ENCODE measurements around the gene SEMA4C.

The SEMA4C gene

DNA sequence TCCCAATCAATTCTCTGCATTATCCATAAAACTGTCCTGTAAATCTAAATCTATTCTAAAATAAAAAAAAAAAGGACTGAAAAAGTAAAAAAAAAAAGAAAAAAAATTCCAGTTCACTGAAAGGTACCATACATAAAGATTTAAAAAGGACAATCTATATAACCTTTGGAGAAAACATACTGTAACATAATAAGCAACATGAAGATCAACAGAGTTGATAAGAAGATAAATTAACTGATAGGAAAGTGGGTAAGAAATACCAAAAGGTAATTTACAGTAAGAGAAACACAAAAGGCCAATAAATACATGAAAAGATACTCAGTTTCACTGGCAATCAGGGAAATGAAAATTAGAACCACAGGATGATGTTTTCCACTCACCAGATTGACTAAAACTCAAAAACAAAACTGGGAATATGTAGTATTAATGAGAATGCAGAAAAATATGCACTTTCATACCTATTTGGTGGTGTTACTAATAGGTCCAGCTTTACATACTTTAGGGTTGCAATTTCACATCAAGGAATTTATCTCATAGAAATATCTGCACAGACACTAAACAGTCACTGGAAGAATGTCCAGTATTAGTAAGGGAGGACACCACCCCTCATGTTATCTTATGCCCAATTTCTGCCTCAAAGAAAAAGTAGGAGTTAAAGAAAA lies 48.3 kb upstream of the SEMA4C start:
- no peak overlapping the region for H3K27ac ChIP-seq (replicated peaks)
- H3K4me3 ChIP-seq (replicated peaks; ENCODE audit: insufficient read depth, low read length), result no peak overlapping the region
- no peak for DNase-seq (ENCODE audit: low read depth in 1 of 2, low spot score in 1 of 2)
- no peak for TF ChIP-seq POLR2AphosphoS5 (IDR thresholded peaks at IDR 0.05; ENCODE audit: low read depth)
- TF ChIP-seq GABPA (IDR thresholded peaks at IDR 0.05; ENCODE audit: low read depth), result no peak
- TF ChIP-seq, protein P1, sequence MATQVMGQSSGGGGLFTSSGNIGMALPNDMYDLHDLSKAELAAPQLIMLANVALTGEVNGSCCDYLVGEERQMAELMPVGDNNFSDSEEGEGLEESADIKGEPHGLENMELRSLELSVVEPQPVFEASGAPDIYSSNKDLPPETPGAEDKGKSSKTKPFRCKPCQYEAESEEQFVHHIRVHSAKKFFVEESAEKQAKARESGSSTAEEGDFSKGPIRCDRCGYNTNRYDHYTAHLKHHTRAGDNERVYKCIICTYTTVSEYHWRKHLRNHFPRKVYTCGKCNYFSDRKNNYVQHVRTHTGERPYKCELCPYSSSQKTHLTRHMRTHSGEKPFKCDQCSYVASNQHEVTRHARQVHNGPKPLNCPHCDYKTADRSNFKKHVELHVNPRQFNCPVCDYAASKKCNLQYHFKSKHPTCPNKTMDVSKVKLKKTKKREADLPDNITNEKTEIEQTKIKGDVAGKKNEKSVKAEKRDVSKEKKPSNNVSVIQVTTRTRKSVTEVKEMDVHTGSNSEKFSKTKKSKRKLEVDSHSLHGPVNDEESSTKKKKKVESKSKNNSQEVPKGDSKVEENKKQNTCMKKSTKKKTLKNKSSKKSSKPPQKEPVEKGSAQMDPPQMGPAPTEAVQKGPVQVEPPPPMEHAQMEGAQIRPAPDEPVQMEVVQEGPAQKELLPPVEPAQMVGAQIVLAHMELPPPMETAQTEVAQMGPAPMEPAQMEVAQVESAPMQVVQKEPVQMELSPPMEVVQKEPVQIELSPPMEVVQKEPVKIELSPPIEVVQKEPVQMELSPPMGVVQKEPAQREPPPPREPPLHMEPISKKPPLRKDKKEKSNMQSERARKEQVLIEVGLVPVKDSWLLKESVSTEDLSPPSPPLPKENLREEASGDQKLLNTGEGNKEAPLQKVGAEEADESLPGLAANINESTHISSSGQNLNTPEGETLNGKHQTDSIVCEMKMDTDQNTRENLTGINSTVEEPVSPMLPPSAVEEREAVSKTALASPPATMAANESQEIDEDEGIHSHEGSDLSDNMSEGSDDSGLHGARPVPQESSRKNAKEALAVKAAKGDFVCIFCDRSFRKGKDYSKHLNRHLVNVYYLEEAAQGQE (IDR thresholded peaks at IDR 0.05; ENCODE audit: insufficient replicate concordance, low read depth), result no peak
- TF ChIP-seq, protein P2, sequence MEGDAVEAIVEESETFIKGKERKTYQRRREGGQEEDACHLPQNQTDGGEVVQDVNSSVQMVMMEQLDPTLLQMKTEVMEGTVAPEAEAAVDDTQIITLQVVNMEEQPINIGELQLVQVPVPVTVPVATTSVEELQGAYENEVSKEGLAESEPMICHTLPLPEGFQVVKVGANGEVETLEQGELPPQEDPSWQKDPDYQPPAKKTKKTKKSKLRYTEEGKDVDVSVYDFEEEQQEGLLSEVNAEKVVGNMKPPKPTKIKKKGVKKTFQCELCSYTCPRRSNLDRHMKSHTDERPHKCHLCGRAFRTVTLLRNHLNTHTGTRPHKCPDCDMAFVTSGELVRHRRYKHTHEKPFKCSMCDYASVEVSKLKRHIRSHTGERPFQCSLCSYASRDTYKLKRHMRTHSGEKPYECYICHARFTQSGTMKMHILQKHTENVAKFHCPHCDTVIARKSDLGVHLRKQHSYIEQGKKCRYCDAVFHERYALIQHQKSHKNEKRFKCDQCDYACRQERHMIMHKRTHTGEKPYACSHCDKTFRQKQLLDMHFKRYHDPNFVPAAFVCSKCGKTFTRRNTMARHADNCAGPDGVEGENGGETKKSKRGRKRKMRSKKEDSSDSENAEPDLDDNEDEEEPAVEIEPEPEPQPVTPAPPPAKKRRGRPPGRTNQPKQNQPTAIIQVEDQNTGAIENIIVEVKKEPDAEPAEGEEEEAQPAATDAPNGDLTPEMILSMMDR (IDR thresholded peaks at IDR 0.05; ENCODE audit: insufficient read depth, low read length), result no peak
- TF ChIP-seq SPI1 (IDR thresholded peaks at IDR 0.05; ENCODE audit: borderline replicate concordance, low read depth), result no peak
- no peaks in the 10 kb centered on the region for H3K27me3 ChIP-seq (ENCODE audit: insufficient read depth, poor library complexity, severe bottlenecking)

DNA sequence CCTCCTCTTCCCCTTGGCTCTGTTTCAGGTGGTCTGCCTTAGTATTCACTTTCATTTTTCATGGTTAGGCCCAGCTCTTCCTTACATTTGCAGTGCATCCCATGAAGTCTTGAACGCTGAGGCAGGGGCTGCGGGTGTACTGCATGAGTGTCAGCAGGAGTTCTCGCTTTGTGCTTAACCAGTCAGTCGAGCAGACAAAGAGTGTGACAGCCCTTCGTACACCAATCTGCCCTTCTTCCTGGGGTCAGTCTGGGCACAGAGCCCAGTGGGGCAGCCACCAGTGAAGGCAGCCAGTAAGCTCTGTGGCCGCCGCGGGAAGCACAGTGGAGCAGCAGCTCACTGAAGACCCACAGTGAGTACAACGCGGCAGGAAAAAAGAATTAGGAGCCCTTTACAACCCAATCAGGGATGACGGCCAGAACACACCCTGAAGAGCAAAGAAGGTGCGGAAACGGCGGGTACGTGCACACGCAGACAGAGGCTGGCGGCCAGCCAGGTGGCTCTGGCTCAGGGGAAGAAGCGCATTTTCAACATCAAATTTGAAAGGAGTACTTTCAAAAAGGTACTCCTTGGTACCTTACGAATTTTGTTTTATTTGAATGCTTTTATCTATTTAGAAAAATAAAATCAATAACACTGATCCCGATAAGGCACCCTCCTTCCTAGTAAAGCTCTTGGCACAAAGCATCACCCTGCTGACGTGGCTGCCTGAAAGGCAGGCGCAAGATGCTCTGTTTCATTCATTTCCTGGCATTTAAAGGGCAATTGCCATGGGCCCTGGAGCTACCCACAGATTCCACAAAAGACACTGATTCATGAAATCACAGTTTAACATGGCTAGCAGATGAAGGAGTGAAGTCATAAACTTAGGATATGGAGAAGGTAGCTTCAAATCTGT lies 47.0 kb upstream of the SEMA4C start:
- Histone ChIP-seq H3K27ac (replicated peaks) (no peak overlapping the region), H3K4me3 (replicated peaks; ENCODE audit: insufficient read depth, low read length) (no peak overlapping the region), H3K27me3 (ENCODE audit: insufficient read depth, poor library complexity, severe bottlenecking) (no peaks in the 10 kb centered on the region)
- no peak for DNase-seq (ENCODE audit: low read depth in 1 of 2, low spot score in 1 of 2)
- TF ChIP-seq GABPA (IDR thresholded peaks at IDR 0.05; ENCODE audit: low read depth) (no peak), SPI1 (IDR thresholded peaks at IDR 0.05; ENCODE audit: borderline replicate concordance, low read depth) (no peak), POLR2AphosphoS5 (IDR thresholded peaks at IDR 0.05; ENCODE audit: low read depth) (no peak)
- TF ChIP-seq, protein P2 (IDR thresholded peaks at IDR 0.05; ENCODE audit: insufficient read depth, low read length), result no peak
- TF ChIP-seq, protein P1 (IDR thresholded peaks at IDR 0.05; ENCODE audit: insufficient replicate concordance, low read depth), result no peak

DNA sequence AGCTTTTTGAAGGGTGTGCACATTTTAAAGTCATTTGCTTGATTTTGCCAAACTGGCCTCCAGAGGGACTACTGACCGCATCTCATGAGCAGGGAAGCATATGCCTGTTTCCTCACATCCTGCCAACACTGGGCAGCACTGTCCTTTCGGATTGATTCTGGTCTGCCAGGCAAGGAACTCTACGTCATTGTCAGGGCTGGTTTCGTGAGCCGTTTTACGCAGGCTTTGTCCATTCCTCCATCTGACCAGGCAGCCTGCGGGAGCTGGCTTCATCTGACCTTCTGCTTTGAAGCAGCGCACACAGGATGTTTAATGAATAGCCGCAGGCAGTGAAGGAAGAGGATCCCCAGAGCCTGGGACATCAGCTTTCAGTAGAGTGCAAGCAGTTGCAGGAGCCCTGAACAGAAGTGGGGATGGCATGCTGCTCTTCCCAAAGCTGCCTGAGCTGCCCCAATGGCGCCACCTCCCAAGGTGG lies 46.3 kb upstream of the SEMA4C start:
- Histone ChIP-seq H3K4me3 (replicated peaks; ENCODE audit: insufficient read depth, low read length) (no peak overlapping the region), H3K27me3 (ENCODE audit: insufficient read depth, poor library complexity, severe bottlenecking) (no peaks in the 10 kb centered on the region), H3K27ac (replicated peaks) (no peak overlapping the region)
- DNase-seq (ENCODE audit: low read depth in 1 of 2, low spot score in 1 of 2), result no peak
- no peak for TF ChIP-seq SPI1 (IDR thresholded peaks at IDR 0.05; ENCODE audit: borderline replicate concordance, low read depth)
- TF ChIP-seq, protein P1 (IDR thresholded peaks at IDR 0.05; ENCODE audit: insufficient replicate concordance, low read depth), result no peak
- TF ChIP-seq, protein P2 (IDR thresholded peaks at IDR 0.05; ENCODE audit: insufficient read depth, low read length), result no peak
- TF ChIP-seq GABPA (IDR thresholded peaks at IDR 0.05; ENCODE audit: low read depth), result no peak
